Omental fat pad (tissue), 4 donors: ENCODE measurements around the gene CIAPIN1. TPM values are rescaled to one million over a fixed set of nuclear protein-coding genes. Genes with fewer than 3 reads are reported as not detected.

Experiments used
- ATAC-seq: fragments of 150-250 bp; one replicate; pipeline ENCODE4 v1.9.1; 2016; ENCODE audit warnings: mild to moderate bottlenecking, moderate library complexity; ENCODE audit not compliant: low FRiP score
- DNase-seq: peaks from one replicate; pipeline ENCODE4 v3.0.0-alpha.2; 2019; ENCODE audit warnings: low spot score
- CTCF ChIP-seq, 3 donors: fragments of 450-650 bp; IDR thresholded peaks; one replicate each; pipeline ENCODE4 v1.5.1; 2016 to 2017; ENCODE audit warnings: antibody characterized with exemption in 3 of 3, mild to moderate bottlenecking in 3 of 3, moderate library complexity in 2 of 3
- total RNA-seq, 4 donors: library from RNA; depleted of rRNA; stranded (reverse); fragments of >200 nt; gene quantifications; one replicate each; pipeline ENCODE4 v1.1.0, GENCODE V29; 2016

Gene CIAPIN1
- total RNA-seq, 4 donors from 2014 or later = 26.4 to 37.2 (median 32.4) TPM

GRCh38 chr16:57479976-57480753, 33.0 kb upstream of the CIAPIN1 start:
- DNase-seq (no peak), ATAC-seq (peak; percentile 65)
- TF ChIP-seq CTCF (IDR thresholded peaks at IDR 0.05) = no peak

GRCh38 chr16:57479205-57479975, 32.2 kb upstream of the CIAPIN1 start:
- no peak for DNase-seq
- no peak for TF ChIP-seq CTCF (IDR thresholded peaks at IDR 0.05)
- peak; percentile 37 for ATAC-seq

- DNase-seq = no peak
- ATAC-seq = no peak
- no peak for TF ChIP-seq CTCF (IDR thresholded peaks at IDR 0.05)
These were observed 31.4 kb upstream of the CIAPIN1 start for GRCh38 chr16:57478396-57479204.

- no peak for ATAC-seq
- no peak for DNase-seq
- no peak for TF ChIP-seq CTCF (IDR thresholded peaks at IDR 0.05)
These were observed 30.5 kb upstream of the CIAPIN1 start for GRCh38 chr16:57477531-57478202.

GRCh38 chr16:57476546-57477410, 29.6 kb upstream of the CIAPIN1 start:
- ATAC-seq (no peak), DNase-seq (no peak)
- no peak for TF ChIP-seq CTCF (IDR thresholded peaks at IDR 0.05)
